ENCODE data around the gene CKLF.

The CKLF gene

GRCh38 chr16:66599726-66600125 is 47.4 kb downstream of the CKLF start:
- Histone ChIP-seq H3K4me3 (ENCODE audit: low read length) (no peak overlapping the region), H3K9ac (ENCODE audit: low read length) (no peak overlapping the region), H3K4me1 (ENCODE audit: control insufficient read depth, insufficient read depth, low read length) (peaks cover 7% of the 10 kb centered on the region), H3K9me3 (ENCODE audit: control insufficient read depth, low read length) (no peaks in the 10 kb centered on the region), H3K27me3 (ENCODE audit: control insufficient read depth, insufficient read depth, low read length) (no peaks in the 10 kb centered on the region), H3K36me3 (ENCODE audit: control insufficient read depth, insufficient read depth, low read length) (no peaks in the 10 kb centered on the region)

GRCh38 chr16:66600477-66600876 is 48.1 kb downstream of the CKLF start:
- H3K4me3 ChIP-seq (ENCODE audit: low read length) = no peak overlapping the region
- no peaks in the 10 kb centered on the region for H3K9me3 ChIP-seq (ENCODE audit: control insufficient read depth, low read length)

GRCh38 chr16:66601471-66601870 is 49.1 kb downstream of the CKLF start:
- Histone ChIP-seq H3K4me3 (ENCODE audit: low read length) (no peak overlapping the region), H3K9ac (ENCODE audit: low read length) (no peak overlapping the region), H3K4me1 (ENCODE audit: control insufficient read depth, insufficient read depth, low read length) (peaks cover 17% of the 10 kb centered on the region), H3K36me3 (ENCODE audit: control insufficient read depth, insufficient read depth, low read length) (no peaks in the 10 kb centered on the region), H3K9me3 (ENCODE audit: control insufficient read depth, low read length) (no peaks in the 10 kb centered on the region), H3K27me3 (ENCODE audit: control insufficient read depth, insufficient read depth, low read length) (no peaks in the 10 kb centered on the region)

More at GRCh38 chr16:66600477-66600876, 48.1 kb downstream of the CKLF start:
- Histone ChIP-seq H3K4me1 (ENCODE audit: control insufficient read depth, insufficient read depth, low read length) (peaks cover 7% of the 10 kb centered on the region), H3K36me3 (ENCODE audit: control insufficient read depth, insufficient read depth, low read length) (no peaks in the 10 kb centered on the region), H3K9ac (ENCODE audit: low read length) (no peak overlapping the region), H3K27me3 (ENCODE audit: control insufficient read depth, insufficient read depth, low read length) (no peaks in the 10 kb centered on the region)

- Histone ChIP-seq H3K27me3 (ENCODE audit: control insufficient read depth, insufficient read depth, low read length) (no peaks in the 10 kb centered on the region), H3K9ac (ENCODE audit: low read length) (peak overlapping the region; percentile 41)
Observed at GRCh38 chr16:66603537-66604375, 51.4 kb downstream of the CKLF start.

GRCh38 chr16:66604376-66605176 is 52.2 kb downstream of the CKLF start, which contains the start of gene CMTM3:
Gene CMTM3 (plus strand): TSS chr16:66604704. CDS start chr16:66604806, 102 bp downstream.
- peaks cover 31% of the 10 kb centered on the region for H3K4me1 ChIP-seq (ENCODE audit: control insufficient read depth, insufficient read depth, low read length)
- peak within 1 kb of the TSS; percentile 64 for H3K9ac ChIP-seq (ENCODE audit: low read length)
- H3K4me3 ChIP-seq (ENCODE audit: low read length) = no peak within 1 kb of the TSS

More at GRCh38 chr16:66603537-66604375, 51.4 kb downstream of the CKLF start:
- Histone ChIP-seq H3K9me3 (ENCODE audit: control insufficient read depth, low read length) (no peaks in the 10 kb centered on the region), H3K4me3 (ENCODE audit: low read length) (no peak overlapping the region), H3K4me1 (ENCODE audit: control insufficient read depth, insufficient read depth, low read length) (peaks cover 25% of the 10 kb centered on the region), H3K36me3 (ENCODE audit: control insufficient read depth, insufficient read depth, low read length) (no peaks in the 10 kb centered on the region)

GRCh38 chr16:66605177-66605978 is 53.0 kb downstream of the CKLF start:
- Histone ChIP-seq H3K36me3 (ENCODE audit: control insufficient read depth, insufficient read depth, low read length) (peaks cover 7% of the 10 kb centered on the region), H3K9ac (ENCODE audit: low read length) (peak overlapping the region; percentile 64), H3K4me3 (ENCODE audit: low read length) (no peak overlapping the region), H3K4me1 (ENCODE audit: control insufficient read depth, insufficient read depth, low read length) (peaks cover 31% of the 10 kb centered on the region), H3K9me3 (ENCODE audit: control insufficient read depth, low read length) (no peaks in the 10 kb centered on the region), H3K27me3 (ENCODE audit: control insufficient read depth, insufficient read depth, low read length) (no peaks in the 10 kb centered on the region)

More at GRCh38 chr16:66604376-66605176, 52.2 kb downstream of the CKLF start, which contains the start of gene CMTM3:
- Histone ChIP-seq H3K36me3 (ENCODE audit: control insufficient read depth, insufficient read depth, low read length) (peaks cover 3% of the 10 kb centered on the region), H3K27me3 (ENCODE audit: control insufficient read depth, insufficient read depth, low read length) (no peaks in the 10 kb centered on the region), H3K9me3 (ENCODE audit: control insufficient read depth, low read length) (no peaks in the 10 kb centered on the region)

GRCh38 chr16:66605979-66606751 is 53.8 kb downstream of the CKLF start:
- H3K4me1 ChIP-seq (ENCODE audit: control insufficient read depth, insufficient read depth, low read length) = peaks cover 31% of the 10 kb centered on the region
- H3K9ac ChIP-seq (ENCODE audit: low read length) = peak overlapping the region; percentile 64
- H3K27me3 ChIP-seq (ENCODE audit: control insufficient read depth, insufficient read depth, low read length) = no peaks in the 10 kb centered on the region
- no peak overlapping the region for H3K4me3 ChIP-seq (ENCODE audit: low read length)
- peaks cover 7% of the 10 kb centered on the region for H3K36me3 ChIP-seq (ENCODE audit: control insufficient read depth, insufficient read depth, low read length)
- no peaks in the 10 kb centered on the region for H3K9me3 ChIP-seq (ENCODE audit: control insufficient read depth, low read length)

- Histone ChIP-seq H3K9me3 (ENCODE audit: control insufficient read depth, low read length) (no peaks in the 10 kb centered on the region), H3K4me1 (ENCODE audit: control insufficient read depth, insufficient read depth, low read length) (peaks cover 30% of the 10 kb centered on the region), H3K36me3 (ENCODE audit: control insufficient read depth, insufficient read depth, low read length) (peaks cover 7% of the 10 kb centered on the region), H3K9ac (ENCODE audit: low read length) (no peak overlapping the region), H3K27me3 (ENCODE audit: control insufficient read depth, insufficient read depth, low read length) (no peaks in the 10 kb centered on the region), H3K4me3 (ENCODE audit: low read length) (no peak overlapping the region)
Observed at GRCh38 chr16:66608241-66609138, 56.1 kb downstream of the CKLF start.

GRCh38 chr16:66609139-66609510 is 56.7 kb downstream of the CKLF start:
- no peak overlapping the region for H3K4me3 ChIP-seq (ENCODE audit: low read length)
- H3K9ac ChIP-seq (ENCODE audit: low read length) = no peak overlapping the region
- H3K9me3 ChIP-seq (ENCODE audit: control insufficient read depth, low read length) = no peaks in the 10 kb centered on the region
- peaks cover 24% of the 10 kb centered on the region for H3K4me1 ChIP-seq (ENCODE audit: control insufficient read depth, insufficient read depth, low read length)
- peaks cover 8% of the 10 kb centered on the region for H3K36me3 ChIP-seq (ENCODE audit: control insufficient read depth, insufficient read depth, low read length)
- H3K27me3 ChIP-seq (ENCODE audit: control insufficient read depth, insufficient read depth, low read length) = no peaks in the 10 kb centered on the region

GRCh38 chr16:66610111-66610820 is 57.9 kb downstream of the CKLF start:
- Histone ChIP-seq H3K36me3 (ENCODE audit: control insufficient read depth, insufficient read depth, low read length) (peaks cover 10% of the 10 kb centered on the region), H3K9me3 (ENCODE audit: control insufficient read depth, low read length) (no peaks in the 10 kb centered on the region), H3K27me3 (ENCODE audit: control insufficient read depth, insufficient read depth, low read length) (no peaks in the 10 kb centered on the region), H3K4me1 (ENCODE audit: control insufficient read depth, insufficient read depth, low read length) (peaks cover 24% of the 10 kb centered on the region), H3K4me3 (ENCODE audit: low read length) (no peak overlapping the region), H3K9ac (ENCODE audit: low read length) (no peak overlapping the region)
